ENCODE data around the gene CDX2. TPM values are rescaled to one million over a fixed set of nuclear protein-coding genes. Genes with fewer than 3 reads are reported as not detected.
A peak's percentile ranks its signal among the peaks of the same experiment; 100 is the strongest.
"Not testable (repeated sequence)": the region's sequence is repeated elsewhere in the genome, so short reads cannot be mapped to it uniquely, and the experiment has no call there.

The CDX2 gene, protein sequence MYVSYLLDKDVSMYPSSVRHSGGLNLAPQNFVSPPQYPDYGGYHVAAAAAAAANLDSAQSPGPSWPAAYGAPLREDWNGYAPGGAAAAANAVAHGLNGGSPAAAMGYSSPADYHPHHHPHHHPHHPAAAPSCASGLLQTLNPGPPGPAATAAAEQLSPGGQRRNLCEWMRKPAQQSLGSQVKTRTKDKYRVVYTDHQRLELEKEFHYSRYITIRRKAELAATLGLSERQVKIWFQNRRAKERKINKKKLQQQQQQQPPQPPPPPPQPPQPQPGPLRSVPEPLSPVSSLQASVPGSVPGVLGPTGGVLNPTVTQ
- total RNA-seq, result not detected

DNA sequence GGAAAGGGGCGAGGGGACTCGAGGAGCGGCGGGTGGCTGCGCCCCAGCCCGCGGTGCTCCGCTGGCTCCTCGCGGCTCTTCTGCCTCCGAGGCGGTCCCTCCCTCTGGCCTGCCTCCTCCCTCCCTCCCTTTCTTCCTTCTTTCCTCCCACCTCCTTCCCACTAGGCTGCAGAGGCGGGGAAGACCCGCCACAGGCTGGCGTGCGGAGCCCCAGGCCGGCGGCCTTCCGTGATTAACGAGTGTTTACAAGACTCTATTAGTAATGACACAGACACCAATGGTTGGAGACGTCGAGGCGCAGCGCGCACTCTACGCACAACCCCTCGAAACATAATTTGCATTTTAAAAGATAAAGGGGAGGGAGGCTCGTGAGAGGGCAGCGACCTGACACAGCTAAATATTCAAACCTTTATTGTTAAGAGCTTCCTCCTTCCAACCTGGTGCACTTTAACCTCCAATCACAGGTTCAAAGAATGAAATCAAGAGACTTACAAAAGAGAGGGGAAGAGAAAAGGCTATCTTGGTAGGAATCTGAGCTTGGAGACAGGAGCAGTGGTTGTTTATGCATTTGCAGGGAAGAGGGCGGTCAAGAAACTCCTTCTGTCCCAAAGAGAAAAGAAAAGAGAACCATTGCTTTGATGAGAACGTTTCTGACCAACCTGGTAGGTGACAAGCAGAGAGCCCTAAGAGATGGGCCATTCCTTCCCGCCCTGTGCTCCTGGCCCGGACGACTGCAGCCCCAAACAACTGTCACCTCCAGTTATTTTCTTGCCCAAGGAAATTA is at the start of gene CDX2:
Gene CDX2, minus strand, starts transcription at position 234 of the 784 bp plus-strand sequence. CDS start 309 bp downstream, outside the sequence.
- H3K36me3 Mint-ChIP-seq, result no peaks in the 10 kb centered on the region
- peak within 1 kb of the TSS; percentile 46 for H3K4me3 Mint-ChIP-seq
- H3K4me1 Mint-ChIP-seq, result peaks cover 14% of the 10 kb centered on the region
- H3K27ac Mint-ChIP-seq, result peak within 1 kb of the TSS; percentile 44
- DNase-seq, result no peak
- H3K27me3 Mint-ChIP-seq, result peaks cover 98% of the 10 kb centered on the region
- no peaks in the 10 kb centered on the region for H3K9me3 Mint-ChIP-seq

DNA sequence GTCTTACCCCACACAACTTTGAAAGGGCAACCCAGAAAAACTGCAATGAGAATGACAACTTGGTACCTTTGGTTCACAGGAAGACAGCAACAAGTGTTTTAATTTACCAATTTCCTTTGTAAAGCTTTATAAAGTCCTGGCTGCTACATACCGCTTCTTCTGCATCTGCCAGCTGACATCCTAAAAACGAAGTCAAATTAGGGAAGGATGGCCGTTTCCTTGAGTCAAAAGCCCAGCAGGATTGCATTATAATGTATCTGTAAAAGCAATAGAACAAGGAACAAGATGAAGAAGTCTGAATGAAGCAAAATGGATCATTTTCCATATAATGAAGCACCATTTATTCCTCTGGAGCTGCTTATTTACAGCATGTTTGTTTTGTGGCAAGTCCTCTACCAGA is 45.2 kb upstream of the CDX2 start:
- Mint-ChIP-seq H3K4me1 (peaks cover 7% of the 10 kb centered on the region), H3K27me3 (peaks cover 3% of the 10 kb centered on the region), H3K4me3 (no peak overlapping the region), H3K36me3 (no peaks in the 10 kb centered on the region), H3K9me3 (no peaks in the 10 kb centered on the region), H3K27ac (no peak overlapping the region)
- no peak for DNase-seq

DNA sequence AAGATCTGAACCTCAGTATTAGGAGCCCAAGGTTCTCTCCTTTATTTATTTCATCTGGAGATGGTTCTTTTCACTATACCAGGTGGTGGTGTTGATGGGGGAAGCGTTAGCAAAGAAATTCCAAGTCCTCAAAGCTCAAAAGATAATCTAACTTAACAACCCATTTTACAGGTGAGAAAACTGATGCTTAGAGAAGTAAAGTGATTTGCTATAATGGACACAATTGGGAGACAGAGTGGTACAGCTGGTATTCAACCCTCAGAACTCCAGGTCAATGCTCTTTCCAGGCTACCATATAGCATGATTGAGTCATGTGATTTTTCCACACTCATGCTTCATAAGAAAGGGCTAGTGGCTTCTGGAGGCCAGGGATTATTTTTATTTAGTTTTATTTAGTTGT is 44.4 kb upstream of the CDX2 start:
- no peak overlapping the region for H3K27ac Mint-ChIP-seq
- H3K4me1 Mint-ChIP-seq, result peaks cover 7% of the 10 kb centered on the region
- no peaks in the 10 kb centered on the region for H3K36me3 Mint-ChIP-seq
- no peak for DNase-seq
- no peak overlapping the region for H3K4me3 Mint-ChIP-seq
- H3K9me3 Mint-ChIP-seq, result no peaks in the 10 kb centered on the region
- H3K27me3 Mint-ChIP-seq, result peaks cover 3% of the 10 kb centered on the region

DNA sequence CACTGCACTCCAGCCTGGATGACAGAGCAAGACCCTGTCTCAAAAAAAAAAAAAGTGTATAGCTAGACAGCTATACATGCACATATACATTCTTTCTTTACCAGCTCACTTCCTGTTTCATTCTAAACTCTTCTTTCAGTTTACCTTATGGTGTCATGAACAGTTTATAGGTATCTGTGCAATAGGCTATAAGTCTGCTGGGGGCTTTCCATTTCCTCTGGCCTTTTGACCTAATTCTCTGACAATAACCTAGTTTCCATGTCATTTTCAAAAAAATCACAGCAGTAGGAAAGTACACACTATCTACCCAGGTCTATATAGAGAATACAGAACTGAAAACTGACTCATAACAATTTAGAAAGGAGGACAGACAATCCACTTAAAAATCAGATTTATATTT is 43.8 kb upstream of the CDX2 start:
- no peaks in the 10 kb centered on the region for H3K36me3 Mint-ChIP-seq
- no peak overlapping the region for H3K27ac Mint-ChIP-seq
- H3K27me3 Mint-ChIP-seq, result peaks cover 3% of the 10 kb centered on the region
- no peaks in the 10 kb centered on the region for H3K9me3 Mint-ChIP-seq
- DNase-seq, result no peak
- peaks cover 7% of the 10 kb centered on the region for H3K4me1 Mint-ChIP-seq
- H3K4me3 Mint-ChIP-seq, result no peak overlapping the region

DNA sequence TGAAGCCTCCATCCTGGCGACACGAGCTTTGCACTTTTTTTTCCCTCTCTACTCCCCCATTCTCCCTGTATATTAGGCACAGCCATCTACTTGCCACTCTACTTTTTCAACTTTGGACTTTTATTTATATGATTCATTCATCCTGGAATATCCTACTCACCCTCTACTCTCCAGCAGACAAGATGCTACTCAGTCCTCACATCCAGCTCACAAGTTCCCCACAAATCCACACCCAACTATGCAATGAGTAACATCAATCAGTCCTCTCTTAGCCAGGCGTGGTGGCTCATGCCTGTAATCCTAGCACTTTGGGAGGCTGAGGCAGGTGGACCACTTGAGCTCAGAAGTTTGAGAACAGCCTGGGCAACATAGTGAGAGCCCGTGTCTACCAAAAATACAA is 43.3 kb upstream of the CDX2 start:
- H3K36me3 Mint-ChIP-seq, result no peaks in the 10 kb centered on the region

DNA sequence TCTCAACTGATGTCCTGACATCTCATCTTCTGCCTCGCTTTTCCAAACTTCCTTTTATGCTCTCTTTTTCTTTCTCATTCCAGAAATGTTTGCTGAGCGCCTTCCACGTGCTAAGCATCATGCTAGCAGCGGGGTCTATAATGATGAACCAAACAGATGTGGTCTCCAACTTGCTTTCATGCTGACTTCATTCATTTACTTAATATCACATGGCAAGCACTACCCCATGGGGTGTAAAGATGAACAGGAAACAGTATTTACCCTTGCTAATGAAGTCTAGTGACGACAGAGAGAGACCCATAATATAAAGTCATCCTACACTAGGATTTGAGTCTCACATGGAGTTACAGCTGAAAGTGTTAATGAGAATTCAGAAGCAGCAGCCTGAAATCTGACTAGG is 40.9 kb upstream of the CDX2 start:
- H3K4me1 Mint-ChIP-seq, result peaks cover 7% of the 10 kb centered on the region
- DNase-seq, result no peak
- no peak overlapping the region for H3K27ac Mint-ChIP-seq
- H3K36me3 Mint-ChIP-seq, result no peaks in the 10 kb centered on the region
- peaks cover 3% of the 10 kb centered on the region for H3K27me3 Mint-ChIP-seq
- no peaks in the 10 kb centered on the region for H3K9me3 Mint-ChIP-seq
- no peak overlapping the region for H3K4me3 Mint-ChIP-seq

More for the DNA sequence above, 43.3 kb upstream of the CDX2 start:
- Mint-ChIP-seq H3K27ac (no peak overlapping the region), H3K4me3 (no peak overlapping the region), H3K9me3 (no peaks in the 10 kb centered on the region), H3K27me3 (peaks cover 3% of the 10 kb centered on the region), H3K4me1 (peaks cover 7% of the 10 kb centered on the region)
- DNase-seq, result no peak

DNA sequence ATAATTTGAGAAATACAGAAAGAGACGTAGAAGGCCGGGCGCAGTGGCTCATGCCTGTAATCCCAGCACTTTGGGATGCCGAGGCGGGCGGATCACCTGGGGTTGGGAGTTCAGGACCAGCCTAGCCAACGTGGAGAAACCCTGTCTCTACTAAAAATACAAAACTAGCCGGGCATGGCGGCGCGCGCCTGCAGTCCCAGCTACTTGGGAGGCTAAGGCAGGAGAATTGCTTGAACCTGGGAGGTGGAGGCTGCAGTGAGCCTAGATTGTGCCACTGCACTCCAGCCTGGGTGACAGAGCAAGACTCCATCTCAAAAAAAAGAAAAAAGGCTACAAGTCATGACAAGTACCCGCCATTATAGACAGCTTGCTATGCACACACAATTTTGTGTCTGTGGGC is 35.9 kb upstream of the CDX2 start:
- not testable (repeated sequence) for H3K9me3 Mint-ChIP-seq, H3K36me3 Mint-ChIP-seq, H3K4me1 Mint-ChIP-seq, H3K27ac Mint-ChIP-seq, H3K27me3 Mint-ChIP-seq, DNase-seq, H3K4me3 Mint-ChIP-seq

DNA sequence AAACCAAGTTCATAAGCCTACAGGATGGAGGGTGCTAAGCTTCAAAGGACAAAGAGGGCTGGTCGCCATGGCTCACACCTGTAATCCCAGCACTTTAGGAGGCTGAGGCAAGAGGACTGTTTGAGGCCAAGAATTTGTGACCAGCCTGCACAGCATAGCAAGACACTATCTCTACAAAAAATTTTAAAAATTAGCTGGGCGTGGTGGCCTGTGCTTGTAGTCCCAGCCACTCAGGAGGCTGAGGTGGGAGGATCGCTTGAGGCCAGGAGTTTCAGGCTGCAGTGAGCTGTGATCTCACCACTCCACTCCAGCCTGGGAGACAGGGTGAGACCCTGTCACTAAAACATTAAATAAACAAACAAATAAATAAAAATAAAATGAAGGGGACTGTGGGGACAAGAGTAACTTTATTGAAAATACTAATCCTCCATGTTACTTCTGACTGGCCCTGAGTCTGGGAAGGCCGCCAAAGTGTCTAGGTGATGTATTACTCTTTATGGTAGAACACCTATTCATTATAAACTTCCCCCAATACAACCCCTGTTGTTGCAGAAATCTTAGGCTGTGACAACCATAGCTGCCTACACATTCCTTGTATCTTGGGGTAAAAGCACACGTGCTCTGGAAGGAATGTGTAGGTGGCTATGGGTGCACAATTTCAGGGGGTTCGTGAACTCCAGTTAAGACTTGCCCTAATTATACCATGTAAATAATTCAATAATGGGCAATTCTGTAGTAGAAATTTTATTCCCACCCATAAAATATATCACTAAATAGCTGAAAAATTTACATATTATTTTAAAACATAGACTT is 34.0 kb upstream of the CDX2 start:
- Mint-ChIP-seq H3K36me3 (no peaks in the 10 kb centered on the region), H3K4me1 (no peaks in the 10 kb centered on the region), H3K27ac (no peak overlapping the region), H3K27me3 (no peaks in the 10 kb centered on the region), H3K4me3 (no peak overlapping the region), H3K9me3 (no peaks in the 10 kb centered on the region)
- DNase-seq, result no peak

DNA sequence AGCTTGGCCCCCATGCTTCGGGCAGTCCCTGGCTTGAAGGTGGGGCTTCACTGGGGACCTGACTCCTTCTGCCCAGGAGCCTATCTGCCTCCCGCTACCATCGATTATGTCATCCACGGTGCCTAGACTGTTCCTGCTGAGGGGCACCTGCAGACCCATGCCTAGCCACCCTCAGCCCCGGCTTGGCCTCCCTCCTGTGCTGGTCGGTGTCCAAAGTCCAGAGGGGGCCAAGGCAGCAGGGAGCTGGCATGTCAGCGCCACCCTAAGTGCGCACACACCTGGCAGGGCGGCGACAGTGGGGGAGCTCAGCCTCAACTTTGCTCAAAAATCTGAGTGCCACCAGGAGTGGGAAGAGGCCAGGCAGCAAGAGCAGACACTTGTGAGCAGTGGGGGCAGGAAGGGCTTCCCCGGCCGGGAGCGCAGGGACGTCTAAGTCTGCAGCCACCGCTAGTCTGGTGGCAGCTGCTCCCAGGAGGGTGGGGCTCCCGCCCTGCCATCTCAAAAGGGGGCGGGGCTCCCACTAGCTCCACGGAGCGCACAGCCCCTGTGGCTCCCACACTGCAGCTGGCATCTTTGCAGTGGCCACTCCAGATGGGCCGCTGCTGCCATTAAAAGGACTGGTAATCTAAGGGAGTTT is 32.8 kb upstream of the CDX2 start:
- Mint-ChIP-seq H3K4me1 (no peaks in the 10 kb centered on the region), H3K27me3 (no peaks in the 10 kb centered on the region)

DNA sequence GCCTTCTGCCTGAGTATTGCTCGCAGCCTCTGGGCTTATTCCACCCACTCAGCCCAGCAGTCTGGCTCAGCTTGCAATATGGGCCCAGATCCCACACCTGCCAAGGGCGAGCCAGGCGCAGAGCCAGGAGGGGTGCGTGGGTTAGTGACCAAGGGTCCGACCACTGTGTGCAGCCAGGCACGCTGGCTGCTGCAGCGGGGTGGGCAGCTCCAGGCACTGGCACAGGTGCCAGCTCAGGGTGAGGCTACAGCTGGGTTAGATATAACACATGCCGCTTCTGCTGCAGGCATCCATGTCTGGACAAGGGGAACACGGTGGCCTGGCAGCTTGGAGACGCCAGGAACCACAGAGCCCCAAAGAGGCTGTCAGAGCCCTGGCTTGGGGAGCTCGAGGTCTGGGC is 31.9 kb upstream of the CDX2 start:
- Mint-ChIP-seq H3K9me3 (no peaks in the 10 kb centered on the region), H3K4me3 (no peak overlapping the region), H3K36me3 (no peaks in the 10 kb centered on the region), H3K4me1 (no peaks in the 10 kb centered on the region), H3K27me3 (no peaks in the 10 kb centered on the region), H3K27ac (no peak overlapping the region)
- DNase-seq, result no peak

More for the DNA sequence above, 32.8 kb upstream of the CDX2 start:
- H3K9me3 Mint-ChIP-seq, result no peaks in the 10 kb centered on the region
- H3K27ac Mint-ChIP-seq, result no peak overlapping the region
- no peak overlapping the region for H3K4me3 Mint-ChIP-seq
- no peaks in the 10 kb centered on the region for H3K36me3 Mint-ChIP-seq
- no peak for DNase-seq

DNA sequence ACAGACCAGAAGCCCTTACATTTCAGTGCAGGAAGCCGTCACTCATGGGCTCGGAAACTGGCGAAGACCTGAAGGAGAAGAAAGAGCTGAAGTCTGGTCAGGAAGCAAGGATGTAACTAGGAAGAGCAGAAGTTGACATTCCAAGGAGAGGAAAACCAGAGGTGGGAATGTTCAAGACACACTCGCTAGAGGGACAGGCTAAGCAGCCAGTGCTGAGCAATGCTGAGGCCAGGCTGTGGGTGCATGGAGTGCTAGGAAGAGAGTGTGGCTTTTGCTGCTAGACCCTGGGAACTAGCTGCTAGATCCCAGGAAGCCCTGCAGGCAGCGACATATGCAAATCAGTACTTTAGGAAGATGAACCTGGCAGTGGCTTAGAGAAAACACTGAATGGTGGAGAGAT is 31.5 kb upstream of the CDX2 start:
- no peak overlapping the region for H3K27ac Mint-ChIP-seq
- no peak for DNase-seq
- no peaks in the 10 kb centered on the region for H3K27me3 Mint-ChIP-seq
- no peak overlapping the region for H3K4me3 Mint-ChIP-seq
- no peaks in the 10 kb centered on the region for H3K36me3 Mint-ChIP-seq
- H3K4me1 Mint-ChIP-seq, result no peaks in the 10 kb centered on the region
- H3K9me3 Mint-ChIP-seq, result no peaks in the 10 kb centered on the region

DNA sequence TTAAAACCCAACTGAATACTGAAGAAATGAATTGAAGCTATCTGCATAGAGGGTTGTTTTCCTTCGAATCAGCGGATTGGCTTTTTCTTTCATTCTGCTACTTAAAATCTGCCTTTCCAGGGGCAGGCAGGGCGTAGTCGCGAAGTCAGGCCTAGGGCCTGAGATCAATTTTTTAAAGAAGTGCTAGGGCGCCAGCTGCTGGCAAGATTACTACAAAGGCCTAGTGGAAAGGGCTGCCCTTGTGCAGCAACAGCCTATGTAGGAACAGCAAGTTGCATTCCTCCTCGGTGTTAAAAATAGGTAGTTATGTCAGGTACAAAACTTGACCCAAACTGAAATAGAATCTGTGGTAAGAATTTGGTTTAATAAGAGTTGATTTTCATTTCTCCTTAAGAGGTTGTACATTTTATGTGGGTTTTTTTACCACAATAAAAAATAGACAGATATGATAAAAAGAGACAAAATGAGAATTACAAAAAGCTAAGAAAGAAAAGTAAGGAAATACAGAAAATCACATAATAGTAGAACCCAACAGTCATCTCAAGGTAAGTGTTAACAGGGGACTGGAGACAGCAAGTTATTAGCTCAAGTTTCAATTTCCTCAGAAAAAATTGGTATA is 28.9 kb upstream of the CDX2 start:
- DNase-seq, result no peak
- Mint-ChIP-seq H3K27ac (no peak overlapping the region), H3K4me3 (no peak overlapping the region)

DNA sequence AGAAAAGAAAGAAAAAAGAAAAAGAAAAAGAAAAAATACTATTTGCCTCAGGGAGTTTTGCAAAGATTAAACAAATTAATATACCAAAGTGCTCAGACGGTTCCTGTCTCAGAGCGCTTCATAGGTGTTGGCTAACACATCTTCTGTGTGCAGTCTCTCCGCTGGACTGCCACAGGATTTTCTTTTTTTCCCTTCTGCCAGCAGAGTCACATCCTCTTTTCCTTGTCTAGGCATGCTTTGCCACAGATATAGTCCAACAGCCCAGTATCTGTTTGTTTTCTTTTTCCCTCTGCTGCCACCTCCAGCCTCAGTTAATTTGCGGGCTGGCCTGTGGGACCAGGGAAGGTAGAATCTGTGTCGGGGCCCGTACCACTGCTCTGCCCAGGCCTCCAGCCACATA is 22.8 kb upstream of the CDX2 start:
- peaks cover 6% of the 10 kb centered on the region for H3K27me3 Mint-ChIP-seq
- no peak for DNase-seq
- H3K9me3 Mint-ChIP-seq, result no peaks in the 10 kb centered on the region
- H3K4me3 Mint-ChIP-seq, result no peak overlapping the region
- H3K27ac Mint-ChIP-seq, result no peak overlapping the region
- H3K36me3 Mint-ChIP-seq, result no peaks in the 10 kb centered on the region
- H3K4me1 Mint-ChIP-seq, result no peaks in the 10 kb centered on the region

More for the DNA sequence above, 28.9 kb upstream of the CDX2 start:
- H3K27me3 Mint-ChIP-seq, result no peaks in the 10 kb centered on the region
- H3K4me1 Mint-ChIP-seq, result no peaks in the 10 kb centered on the region
- no peaks in the 10 kb centered on the region for H3K36me3 Mint-ChIP-seq
- H3K9me3 Mint-ChIP-seq, result no peaks in the 10 kb centered on the region

DNA sequence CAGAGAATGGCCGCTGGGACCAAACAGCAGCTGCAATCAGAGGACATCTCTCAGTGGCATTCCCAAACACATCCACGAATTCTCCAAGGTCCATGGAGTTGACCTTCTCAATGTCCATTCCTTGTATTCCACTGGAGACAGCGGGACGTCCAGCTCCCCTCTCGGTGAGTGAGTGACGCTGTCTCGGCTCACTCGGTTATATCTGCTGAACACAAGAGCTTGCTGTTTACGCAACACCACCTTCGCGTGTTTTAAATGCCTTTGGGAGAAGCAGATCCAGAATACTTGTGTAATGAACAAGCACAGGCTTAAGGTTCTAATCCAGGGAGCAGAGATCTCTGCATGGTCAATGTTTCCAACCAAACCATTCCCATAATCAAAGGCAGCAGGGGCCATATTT is 19.4 kb upstream of the CDX2 start, which contains the start of gene URAD:
Gene URAD, minus strand, starts transcription at position 174 of the 400 bp plus-strand sequence. Its CDS starts 56 bp downstream, at position 118.
- H3K9me3 Mint-ChIP-seq, result no peaks in the 10 kb centered on the region
- no peak within 1 kb of the TSS for H3K27ac Mint-ChIP-seq
- no peak for DNase-seq
- no peak within 1 kb of the TSS for H3K4me3 Mint-ChIP-seq
- H3K36me3 Mint-ChIP-seq, result no peaks in the 10 kb centered on the region
- H3K4me1 Mint-ChIP-seq, result peaks cover 2% of the 10 kb centered on the region
- H3K27me3 Mint-ChIP-seq, result peaks cover 15% of the 10 kb centered on the region
